GM15510 (cell line): ENCODE measurements around the gene SLC35G3.

ENCODE experiments used
- POLR2A ChIP-seq: IDR thresholded peaks from 3 replicates; pipeline ENCODE4 v1.6.1; 2011; ENCODE audit warnings: borderline replicate concordance; ENCODE audit not compliant: insufficient read length; ENCODE audit errors: extremely low read depth

SLC35G3 gene

GRCh38 chr17:35175638-35176415, 18.4 kb downstream of the SLC35G3 start:
- TF ChIP-seq POLR2A: no peak

GRCh38 chr17:35174835-35175334, 19.3 kb downstream of the SLC35G3 start:
- TF ChIP-seq POLR2A: no peak

DNA sequence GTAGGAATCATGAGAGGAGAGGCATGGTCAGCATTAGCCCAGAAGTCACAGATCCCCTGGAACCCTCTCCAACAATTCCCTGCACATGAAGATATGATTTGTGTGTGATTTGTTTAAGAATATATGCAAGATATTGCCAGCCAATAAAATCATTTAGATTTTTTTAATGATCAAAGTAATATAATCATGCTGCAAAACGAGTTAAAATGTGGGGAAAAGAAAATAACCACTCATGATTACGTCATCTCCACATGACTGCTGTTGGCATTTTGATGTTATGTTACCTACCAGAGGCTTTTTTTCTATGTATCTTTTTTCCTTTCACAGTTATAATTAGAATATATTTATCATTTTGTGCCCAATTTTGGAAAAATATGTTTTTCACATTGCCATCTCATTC, 22.4 kb downstream of the SLC35G3 start:
- TF ChIP-seq POLR2A: no peak

DNA sequence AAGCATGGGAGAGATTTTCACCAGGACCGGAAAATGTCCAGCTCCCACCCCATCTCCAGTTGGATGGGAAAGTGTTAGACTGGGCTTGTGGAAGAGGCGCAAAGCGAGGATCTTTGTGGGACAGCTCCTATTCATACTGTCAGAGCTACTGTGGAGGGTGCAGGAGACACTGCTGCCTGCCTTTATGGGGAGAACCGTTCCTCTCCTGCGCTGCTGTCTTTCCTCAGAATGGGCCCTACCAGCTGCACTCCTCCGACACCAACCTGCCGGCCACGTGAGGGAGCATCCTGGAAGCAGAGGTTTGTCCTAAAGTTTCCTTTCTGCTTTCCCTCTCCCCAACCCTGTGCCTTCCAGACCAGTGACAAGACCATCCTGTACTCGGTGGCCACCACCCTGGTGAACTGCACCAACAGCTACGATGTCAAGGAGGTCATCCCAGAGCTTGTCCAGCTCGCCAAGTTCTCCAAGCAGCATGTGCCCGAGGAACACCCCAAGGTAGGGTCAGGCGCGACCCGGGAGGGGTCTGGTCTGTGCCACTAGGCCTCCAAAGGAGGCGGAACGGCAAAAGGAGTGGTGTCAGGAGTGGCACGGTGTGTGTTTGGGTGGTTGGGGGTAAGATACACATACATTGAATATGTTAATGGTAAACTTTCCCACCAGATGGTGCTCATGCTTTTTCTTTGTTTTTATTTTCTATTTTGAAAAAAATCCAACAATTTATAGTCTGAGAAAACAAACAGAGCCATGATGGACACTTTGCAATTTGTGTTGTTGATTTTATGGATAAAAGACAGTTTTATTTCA, 23.0 kb downstream of the SLC35G3 start:
- no peak for TF ChIP-seq POLR2A

GRCh38 chr17:35169835-35170363, 24.3 kb downstream of the SLC35G3 start:
- no peak for TF ChIP-seq POLR2A

- no peak for TF ChIP-seq POLR2A
Measured at GRCh38 chr17:35167666-35168065, 26.5 kb downstream of the SLC35G3 start.

- TF ChIP-seq POLR2A: no peak
Measured at GRCh38 chr17:35167046-35167445, 27.1 kb downstream of the SLC35G3 start.

DNA sequence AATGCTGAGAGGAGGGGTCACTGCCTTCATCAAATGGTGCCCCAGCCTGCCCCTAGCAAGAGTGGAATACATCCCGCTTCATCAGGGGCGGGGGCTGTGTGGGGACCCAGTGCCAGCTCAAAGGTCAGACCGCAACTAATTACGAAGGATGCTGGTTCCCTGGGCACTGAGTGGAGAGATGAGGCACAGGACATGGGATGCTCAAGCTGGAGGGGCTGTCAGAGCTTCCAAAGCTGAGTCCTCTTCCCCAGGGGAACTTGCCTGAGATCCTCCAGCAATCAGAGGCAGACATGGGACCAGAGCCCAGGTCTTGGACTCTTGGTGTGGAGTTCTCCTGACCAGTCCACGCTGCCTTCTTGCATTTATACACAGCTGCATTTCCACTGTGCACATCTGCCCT, 27.7 kb downstream of the SLC35G3 start:
- no peak for TF ChIP-seq POLR2A

DNA sequence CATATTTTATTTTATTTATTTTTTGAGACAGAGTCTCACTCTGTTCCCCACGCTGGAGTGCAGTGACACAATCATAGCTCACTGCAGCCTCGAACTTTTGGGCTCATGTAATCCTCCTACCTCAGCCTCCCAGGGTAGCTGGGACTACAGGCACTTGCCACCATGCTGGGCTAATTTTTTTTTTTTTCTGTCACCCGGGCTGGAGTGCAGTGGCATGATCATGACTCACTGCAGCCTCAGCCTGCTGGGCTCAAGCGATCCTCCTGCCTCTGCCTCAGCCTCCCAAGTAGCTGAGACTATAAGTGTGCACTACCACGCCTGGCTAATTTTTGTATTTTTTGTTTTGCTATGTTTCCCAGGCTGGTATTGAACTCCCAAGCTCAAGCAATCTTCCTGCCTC, 29.5 kb downstream of the SLC35G3 start:
- no peak for TF ChIP-seq POLR2A

DNA sequence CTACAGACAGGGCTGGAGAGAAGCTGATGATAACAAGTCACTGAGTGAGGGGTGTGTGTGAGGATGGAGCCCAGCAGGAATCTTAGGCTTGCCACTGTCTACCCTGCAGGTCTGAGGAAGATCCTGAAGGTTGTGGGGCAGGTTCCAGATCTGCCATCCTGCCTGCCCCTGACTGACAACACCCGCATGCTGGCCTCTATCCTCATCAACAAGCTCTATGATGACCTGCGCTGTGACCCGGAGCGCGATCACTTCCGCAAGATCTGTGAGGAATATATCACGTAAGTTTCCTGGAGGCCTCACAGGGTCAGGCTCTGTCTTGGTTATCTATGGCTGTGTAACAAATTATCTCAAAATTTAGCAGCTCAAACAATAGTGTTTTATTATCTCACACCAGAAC, 30.3 kb downstream of the SLC35G3 start:
- no peak for TF ChIP-seq POLR2A

GRCh38 chr17:35162755-35163154, 31.4 kb downstream of the SLC35G3 start:
- TF ChIP-seq POLR2A: no peak

DNA sequence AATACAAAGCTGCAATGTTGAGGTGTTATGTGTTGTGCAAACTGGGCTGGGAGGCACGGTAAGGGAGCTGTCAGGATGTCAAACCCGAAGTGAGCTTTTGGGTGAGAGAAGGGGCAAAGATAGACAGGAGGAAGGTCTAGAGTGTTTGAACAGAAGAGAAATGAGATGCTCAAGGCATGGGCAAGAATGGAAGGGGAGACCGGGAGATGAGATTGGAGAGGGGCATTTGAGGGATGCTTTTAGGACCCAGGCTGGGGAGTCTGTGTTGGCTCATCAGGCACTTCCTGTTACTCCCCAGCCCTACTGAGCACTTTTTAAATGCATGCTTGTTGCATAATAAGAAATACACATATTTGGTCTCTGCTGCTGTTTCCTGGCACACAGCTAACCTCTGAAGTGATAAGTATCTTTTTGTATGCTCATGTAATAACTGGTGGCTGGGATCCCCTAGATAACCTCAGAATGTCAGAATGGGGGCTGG, 32.9 kb downstream of the SLC35G3 start:
- TF ChIP-seq POLR2A: no peak

DNA sequence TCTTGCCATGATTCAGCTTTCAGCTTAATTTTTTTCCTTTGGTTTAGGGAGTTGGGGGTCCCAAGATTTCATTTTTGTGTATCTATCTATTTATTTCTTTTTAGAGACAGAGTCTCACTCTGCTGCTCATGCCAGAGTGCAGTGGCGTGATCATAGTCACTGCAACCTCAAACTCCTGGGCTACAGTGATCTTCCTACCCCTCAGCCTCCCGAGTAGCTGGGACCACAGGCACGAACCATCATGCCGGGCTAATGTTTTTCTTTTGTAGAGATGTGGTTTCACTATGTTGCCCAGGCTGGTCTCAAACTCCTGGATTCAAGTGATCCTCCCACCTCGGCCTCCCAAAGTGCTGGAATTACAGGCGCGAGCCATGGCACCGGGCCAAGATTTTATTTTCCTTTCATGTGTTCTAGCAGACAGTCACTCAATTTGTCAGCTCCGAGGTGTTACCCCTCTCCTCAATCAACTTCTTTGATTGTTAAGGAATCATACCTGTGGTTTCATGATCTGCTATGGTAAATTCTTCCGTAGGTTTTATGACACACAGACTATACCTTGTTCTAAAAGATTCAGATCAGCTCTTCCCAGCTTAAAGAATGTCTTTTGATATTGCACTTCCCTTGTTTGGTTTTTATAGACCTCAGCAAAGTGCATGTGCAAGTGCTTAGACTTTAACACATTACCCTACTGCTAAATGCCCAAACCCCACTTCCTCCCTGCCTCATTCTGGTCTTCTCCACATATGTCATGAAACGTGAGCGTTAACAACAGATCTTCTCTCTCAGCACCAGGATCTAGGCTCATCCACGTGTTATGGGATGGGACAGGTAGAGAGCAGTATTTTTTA, 33.6 kb downstream of the SLC35G3 start:
- no peak for TF ChIP-seq POLR2A

GRCh38 chr17:35159940-35160339, 34.3 kb downstream of the SLC35G3 start:
- TF ChIP-seq POLR2A: no peak

DNA sequence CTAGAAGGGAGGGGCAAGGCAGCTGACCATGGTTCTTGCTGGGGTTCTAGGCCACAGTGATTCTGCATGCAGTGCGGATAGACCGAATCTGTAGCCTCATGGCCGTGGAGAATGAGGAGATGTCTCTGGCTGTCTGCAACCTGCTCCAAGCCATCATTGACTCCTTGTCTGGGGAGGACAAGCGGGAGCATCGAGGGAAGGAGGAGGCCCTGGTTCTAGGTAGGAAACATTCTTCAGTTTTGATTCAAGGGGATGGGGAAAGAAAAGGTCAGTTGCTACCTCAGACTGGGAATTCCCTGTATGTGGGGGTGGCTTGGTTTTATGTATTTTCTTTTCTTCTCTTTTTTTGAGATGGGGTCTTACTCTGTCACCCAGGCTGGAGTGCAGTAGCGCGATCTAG, 38.9 kb downstream of the SLC35G3 start:
- TF ChIP-seq POLR2A: no peak
